Heart right ventricle (tissue), 16 donors: ENCODE results near the gene TMSB15A. TPM values are rescaled to one million over a fixed set of nuclear protein-coding genes. Genes with fewer than 3 reads are reported as not detected.
"Not testable (repeated sequence)": the region's sequence is repeated elsewhere in the genome, so short reads cannot be mapped to it uniquely, and the experiment has no call there.

Experiments
- ATAC-seq, 8 donors: fragments of 200-7000 bp; cut with Tn5 transposase; one replicate each; pipeline ENCODE4 v1.9.1; 2020; ENCODE audit warnings: mild to moderate bottlenecking in 8 of 8, moderate library complexity in 8 of 8, moderate number of reproducible peaks in 1 of 8
- DNase-seq, 2 donors: peaks; one replicate each; pipeline ENCODE4 v3.0.0-alpha.2; 2020
- H3K27ac ChIP-seq, 10 donors: fragments of 200-600 bp; sonication (generic) in 2 of 10; one replicate each; pipeline versions ENCODE4 v1.5.0 to v1.8.0; 2020 to 2022; ENCODE audit warnings: mild to moderate bottlenecking in 3 of 10
- H3K27me3 ChIP-seq, 7 donors: fragments of 200-600 bp; one replicate each; pipeline ENCODE4 v1.8.0; 2021 to 2022; ENCODE audit warnings: mild to moderate bottlenecking in 2 of 7
- H3K36me3 ChIP-seq, 9 donors: fragments of 200-600 bp; sonication (generic) in 1 of 9; one replicate each; pipeline versions ENCODE4 v1.5.0 to v1.8.0; 2020 to 2022; ENCODE audit warnings: mild to moderate bottlenecking in 2 of 9
- H3K4me1 ChIP-seq, 9 donors: fragments of 200-600 bp; sonication (generic) in 1 of 9; one replicate each; pipeline versions ENCODE4 v1.5.0 to v1.8.0; 2020 to 2022; ENCODE audit warnings: mild to moderate bottlenecking in 4 of 9
- H3K4me3 ChIP-seq, 10 donors: fragments of 200-600 bp; sonication (generic) in 2 of 10; one replicate each; pipeline versions ENCODE4 v1.5.0 to v1.8.0; 2020 to 2022; ENCODE audit warnings: mild to moderate bottlenecking in 7 of 10, moderate library complexity in 2 of 10
- H3K9me3 ChIP-seq, 11 donors: fragments of 200-600 bp in 10 of 11; sonication (generic) in 2 of 11; one replicate each; pipeline versions ENCODE4 v1.5.0 to v1.8.0; 2013 to 2022; ENCODE audit warnings: mild to moderate bottlenecking in 2 of 11, control low read depth in 1 of 11, moderate library complexity in 1 of 11
- CTCF ChIP-seq, 9 donors: fragments of 200-600 bp; sonication (generic) in 2 of 9; IDR thresholded peaks; one replicate each; pipeline versions ENCODE4 v1.5.0 to v1.8.0; 2021 to 2022; ENCODE audit warnings: antibody characterized with exemption in 9 of 9, mild to moderate bottlenecking in 5 of 9, moderate library complexity in 1 of 9
- WGBS, 2 donors: extraction: QIAGEN DNeasy Blood & Tissue Kit; methylation state at CpG; one replicate each; pipeline ENCODE4 v1.1.7; 2013; ENCODE audit warnings: inconsistent platforms in 1 of 2; 5-methylcytosine and 5-hydroxymethylcytosine counted together
- intact Hi-C, 10 donors: fragments of 100-400 bp; cut with DNase I; formaldehyde crosslinking; loops; one replicate each; pipeline versions ENCODE4 v1.11.1 to v1.14.2; 2022
- polyA plus RNA-seq, 2 donors: library from polyadenylated mRNA; stranded (reverse); fragments of 200-250 nt; gene quantifications; one replicate each; pipeline ENCODE4 v1.2.3, GENCODE V29; 2013
- total RNA-seq, 10 donors: library from RNA; stranded (reverse); fragmentation: NEBNext Ultra II Directional in 3 of 10; extraction: Animal tissue kit (Norgen Biotek cat#: 25700) in 3 of 10; gene quantifications; one replicate each; pipeline versions ENCODE4 v1.2.1 to v1.2.4, GENCODE V29; 2021 to 2023
- donor health status: Arrhythmogenic right ventricular cardiomyopathy.
- donor health status: ischemic (EF 13 %, LVEDD 7.1; RV severe dilation, severe dysfunction).
- donor health status: healthy with polysubstance abuse.
- donor health status: DM: no; HTN: yes; CAD: no.
- donor health status: DM: no; HTN: no; CAD: no.
- donor health status: ischemic (EF 25% LVEDD 6.9; RV normal size, moderate dysfunction).
- donor health status: ischemic (EF 25% LVEDD 5.7; RV mildly dilated, moderate dysfunction).
- donor health status: healthy.
- donor health status: DM: yes; HTN: yes; CAD: no.
- donor health status: Ischemic cardiomyopathy.
- donor health status: ischemic (EF 35%, LVEDD 5.7; RV mildly dilated, moderate dysfunction).
- donor health status: nonischemic (EF 11% LVEDD 7.7; RV severe dilation, severe dysfunction).
- donor health status: DM: yes; HTN: yes; CAD: no.
- donor health status: PGD.
- donor health status: ischemic (EF 29% LVEDD 5.4; RV normal size, mild dysfunction).
- donor health status: nonischemic (EF 23%, LVEDD 6.1; RV moderate dilation, normal function).

TMSB15A gene
- total and polyA plus RNA-seq, 12 donors, result 0.38 to 0.79 (median 0.49) TPM; not detected in 8

- H3K4me3 ChIP-seq, result peak overlapping the region in 5 of 10 donors; percentile 20 to 32 (median 28)
- H3K9me3 ChIP-seq, result no peaks in the 10 kb centered on the region
- no peak for DNase-seq
- H3K4me1 ChIP-seq, result no peaks in the 10 kb centered on the region
- no peak for ATAC-seq
- 14 to 20% methylated on average over 32 to 35 of the region's 35 CpGs for WGBS, 2 donors
- TF ChIP-seq CTCF (IDR thresholded peaks at IDR 0.05), result no peak
- H3K36me3 ChIP-seq, result no peaks in the 10 kb centered on the region
- peaks cover 0 to 40% (median 0%) of the 10 kb centered on the region in 7 donors for H3K27me3 ChIP-seq
- intact Hi-C loops, result no loop called here
- no peak overlapping the region for H3K27ac ChIP-seq
Measured at GRCh38 chrX:102546828-102547493, 30.4 kb upstream of the TMSB15A start.

- intact Hi-C loops, ATAC-seq, DNase-seq, H3K4me1 ChIP-seq, H3K36me3 ChIP-seq, H3K9me3 ChIP-seq, H3K4me3 ChIP-seq, H3K27ac ChIP-seq: not testable (repeated sequence)
- H3K27me3 ChIP-seq, result peaks cover 0 to 45% (median 0%) of the 10 kb centered on the region in 7 donors
- WGBS, 2 donors, result 66 to 73% methylated on average over 5 of the region's 5 CpGs
Measured at GRCh38 chrX:102546175-102546574, 29.6 kb upstream of the TMSB15A start.

GRCh38 chrX:102535958-102536357 is 19.4 kb upstream of the TMSB15A start:
- intact Hi-C loops, result no loop called here
- DNase-seq (no peak), ATAC-seq (no peak)
- H3K4me1 ChIP-seq, result no peaks in the 10 kb centered on the region
- H3K36me3 ChIP-seq, result no peaks in the 10 kb centered on the region
- no peak overlapping the region for H3K27ac ChIP-seq
- H3K9me3 ChIP-seq, result peaks cover 0 to 10% (median 0%) of the 10 kb centered on the region in 11 donors
- no peak overlapping the region for H3K4me3 ChIP-seq
- no peak for TF ChIP-seq CTCF (IDR thresholded peaks at IDR 0.05)
- H3K27me3 ChIP-seq, result peaks cover 0 to 46% (median 0%) of the 10 kb centered on the region in 7 donors
- 80 to 86% methylated on average over 2 of the region's 2 CpGs for WGBS, 2 donors

GRCh38 chrX:102517326-102517725 is 787 bp upstream of the TMSB15A start:
- peaks cover 0 to 79% (median 8%) of the 10 kb centered on the region in 7 donors for H3K27me3 ChIP-seq
- DNase-seq (no peak), ATAC-seq (peak in 1 of 8 donors; percentile 56)
- 40 to 47% methylated on average over 7 of the region's 7 CpGs for WGBS, 2 donors
- intact Hi-C loops, result loop anchor here in 1 of 10 donors (10.0 kb wide), 1 partner anchor 347 kb away; no protein-coding TSS in a partner anchor
- H3K4me3 ChIP-seq, result peak overlapping the region in 2 of 10 donors; percentile 51 to 52
- H3K4me1 ChIP-seq, result peaks cover 0 to 7% (median 0%) of the 10 kb centered on the region in 9 donors
- TF ChIP-seq CTCF (IDR thresholded peaks at IDR 0.05), result peak in 4 of 9 donors; percentile 8 to 30 (median 26)
- H3K27ac ChIP-seq, result peak overlapping the region in 1 of 10 donors; percentile 4
- no peaks in the 10 kb centered on the region for H3K36me3 ChIP-seq
- no peaks in the 10 kb centered on the region for H3K9me3 ChIP-seq

- WGBS, 2 donors, result 100% methylated on average over 1 of the region's 1 CpG
Measured at GRCh38 chrX:102514536-102514935, 2.0 kb downstream of the TMSB15A start.

More at GRCh38 chrX:102514536-102514935, 2.0 kb downstream of the TMSB15A start:
- H3K4me1 ChIP-seq, result peaks cover 0 to 7% (median 0%) of the 10 kb centered on the region in 9 donors
- intact Hi-C loops, result loop anchor here in 1 of 10 donors (10.0 kb wide), 1 partner anchor 350 kb away; no protein-coding TSS in a partner anchor
- peaks cover 0 to 83% (median 8%) of the 10 kb centered on the region in 7 donors for H3K27me3 ChIP-seq
- H3K4me3 ChIP-seq, result no peak overlapping the region
- TF ChIP-seq CTCF (IDR thresholded peaks at IDR 0.05), result no peak
- DNase-seq (no peak), ATAC-seq (no peak)
- H3K27ac ChIP-seq, result no peak overlapping the region
- no peaks in the 10 kb centered on the region for H3K9me3 ChIP-seq
- H3K36me3 ChIP-seq, result no peaks in the 10 kb centered on the region
